ENCODE results near the gene CAMTA1. TPM values are rescaled to one million over a fixed set of nuclear protein-coding genes. Genes with fewer than 3 reads are reported as not detected.

Gene CAMTA1
- total and polyA plus RNA-seq, 9 of the 15 experiments (the other 6 are each of a cell fraction or from before 2014, with no cell fraction given): 43.9 to 161 (median 65.9) TPM

DNA sequence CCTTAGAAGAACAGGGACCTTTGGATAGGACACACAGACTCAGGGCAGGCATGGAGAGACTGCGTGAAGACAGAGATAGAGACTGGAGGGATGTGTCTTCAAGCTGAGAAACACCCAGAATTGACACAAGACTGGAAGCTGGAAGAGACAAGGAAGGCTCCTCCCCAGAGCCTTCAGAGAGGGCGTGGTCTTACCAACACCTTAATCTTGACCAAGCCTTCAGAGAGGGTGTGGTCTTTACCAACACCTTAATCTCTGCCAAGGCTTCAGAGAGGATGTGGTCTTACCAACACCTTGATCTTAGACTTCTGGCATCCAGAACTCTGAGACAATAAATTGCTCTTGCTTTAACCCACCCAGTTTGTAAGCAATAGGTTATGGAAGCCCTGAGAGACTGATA lies 504.4 kb downstream of the CAMTA1 start (continued):
- TF ChIP-seq RAD21 (CRISPR knock-in tag; conservative IDR thresholded peaks at IDR 0.05 in 1 of 2, IDR thresholded peaks at IDR 0.05 in 1 of 2) (no peak), ARNT (IDR thresholded peaks at IDR 0.05) (no peak), RBM15 (IDR thresholded peaks at IDR 0.05; ENCODE audit: insufficient read depth, low read length) (no peak), CREM (IDR thresholded peaks at IDR 0.05; ENCODE audit: low read depth) (no peak), ZNF232 (CRISPR knock-in tag; IDR thresholded peaks at IDR 0.05) (no peak)

- no peak overlapping the region for H3K9ac ChIP-seq (ENCODE audit: insufficient read depth in 1 of 2, low read depth in 2 of 2, low read length in 2 of 2)
- no peak overlapping the region for H2AFZ ChIP-seq (ENCODE audit: low read depth, low read length)
- DNase-seq (ENCODE audit: extremely low read depth in 1 of 4, low spot score in 3 of 4): no peak
- intact Hi-C loops (cut with micrococcal nuclease) (no loop called here), in situ Hi-C loops (cut with MboI) (no loop called here)
- H3K9me1 ChIP-seq (ENCODE audit: control insufficient read depth, insufficient read depth, low read length): no peaks in the 10 kb centered on the region
- H4K20me1 ChIP-seq (replicated peaks; ENCODE audit: control insufficient read depth, insufficient read depth, low read length): peaks cover 6% of the 10 kb centered on the region
- no peaks in the 10 kb centered on the region for H3K36me3 ChIP-seq (ENCODE audit: control insufficient read depth, insufficient read depth, low read length)
- no peaks in the 10 kb centered on the region for H3K79me2 ChIP-seq (ENCODE audit: control insufficient read depth, insufficient read depth, low read length)
- TF ChIP-seq ZNF354B (CRISPR knock-in tag; IDR thresholded peaks at IDR 0.05): no peak
- TF ChIP-seq SPI1 (IDR thresholded peaks at IDR 0.05; ENCODE audit: borderline replicate concordance, low read depth, low read length): peak; percentile 61
- no peaks in the 10 kb centered on the region for H3K9me3 ChIP-seq (replicated peaks; ENCODE audit: control insufficient read depth, insufficient read depth, low read depth, low read length)
- 1% methylated on average over 14 of the region's 14 CpGs for WGBS (ENCODE audit: insufficient coverage, low coverage, missing lambda C conversion rate)
- ChIA-PET POLR2A (interaction anchor here (1.7 kb wide), 1 partner anchor 9 kb away, joined by 7 read pairs; no protein-coding TSS in a partner anchor), CTCF (ENCODE audit: low intra/inter-chr PET ratio) (no interaction called here)
- peaks cover 21 to 43% of the 10 kb centered on the region in 2 experiments for H3K27me3 ChIP-seq (ENCODE audit: control insufficient read depth in 2 of 2, insufficient read depth in 2 of 2, low read length in 2 of 2)
- FAIRE-seq: no peak
- BruUV-seq (replicated peaks): no TSS peak
- no peak for ATAC-seq
- no peaks in the 10 kb centered on the region for H3K4me1 ChIP-seq (replicated peaks in 1 of 2; ENCODE audit: control insufficient read depth in 2 of 2, insufficient read depth in 2 of 2, low read length in 2 of 2)
- no peak overlapping the region for H3K4me2 ChIP-seq (ENCODE audit: insufficient read depth, low read length)
- no peak overlapping the region for H3K27ac ChIP-seq (ENCODE audit: extremely low read depth, low read depth, low read length)
- no peak overlapping the region for H3K4me3 ChIP-seq
These were observed 506.0 kb downstream of the CAMTA1 start for GRCh38 chr1:7290971-7291970.
